ENCODE data around the gene MCU.

The MCU gene

DNA sequence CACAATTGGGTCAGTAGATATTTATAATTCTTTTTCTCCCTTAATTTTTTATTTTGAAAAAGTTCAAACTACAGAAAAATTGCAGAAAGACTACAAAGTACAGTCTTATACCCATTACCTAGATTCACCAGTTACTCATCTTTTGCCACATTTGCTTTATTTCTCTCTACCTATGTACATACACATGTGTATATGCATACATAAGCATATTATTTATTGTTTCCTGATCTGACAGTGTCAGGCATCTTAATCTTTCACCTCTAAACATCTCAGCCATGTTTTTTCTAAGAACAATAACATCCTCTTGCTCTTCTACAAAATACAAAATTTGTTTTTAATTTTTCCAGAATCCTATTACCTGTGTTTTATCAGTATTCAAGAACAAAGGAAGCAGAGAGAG, 133.2 kb downstream of the MCU start:
- peaks cover 12% of the 10 kb centered on the region for H3K36me3 Mint-ChIP-seq (ENCODE audit: low read depth)
- TF ChIP-seq, protein P1, sequence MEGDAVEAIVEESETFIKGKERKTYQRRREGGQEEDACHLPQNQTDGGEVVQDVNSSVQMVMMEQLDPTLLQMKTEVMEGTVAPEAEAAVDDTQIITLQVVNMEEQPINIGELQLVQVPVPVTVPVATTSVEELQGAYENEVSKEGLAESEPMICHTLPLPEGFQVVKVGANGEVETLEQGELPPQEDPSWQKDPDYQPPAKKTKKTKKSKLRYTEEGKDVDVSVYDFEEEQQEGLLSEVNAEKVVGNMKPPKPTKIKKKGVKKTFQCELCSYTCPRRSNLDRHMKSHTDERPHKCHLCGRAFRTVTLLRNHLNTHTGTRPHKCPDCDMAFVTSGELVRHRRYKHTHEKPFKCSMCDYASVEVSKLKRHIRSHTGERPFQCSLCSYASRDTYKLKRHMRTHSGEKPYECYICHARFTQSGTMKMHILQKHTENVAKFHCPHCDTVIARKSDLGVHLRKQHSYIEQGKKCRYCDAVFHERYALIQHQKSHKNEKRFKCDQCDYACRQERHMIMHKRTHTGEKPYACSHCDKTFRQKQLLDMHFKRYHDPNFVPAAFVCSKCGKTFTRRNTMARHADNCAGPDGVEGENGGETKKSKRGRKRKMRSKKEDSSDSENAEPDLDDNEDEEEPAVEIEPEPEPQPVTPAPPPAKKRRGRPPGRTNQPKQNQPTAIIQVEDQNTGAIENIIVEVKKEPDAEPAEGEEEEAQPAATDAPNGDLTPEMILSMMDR (IDR thresholded peaks at IDR 0.05; ENCODE audit: unreplicated experiment in 3 of 3) = no peak
- H3K27ac Mint-ChIP-seq = no peak overlapping the region
- no peaks in the 10 kb centered on the region for H3K27me3 Mint-ChIP-seq (ENCODE audit: low read depth)
- H3K4me1 Mint-ChIP-seq = peaks cover 30% of the 10 kb centered on the region
- no peak overlapping the region for H3K4me3 Mint-ChIP-seq
- peaks cover 7% of the 10 kb centered on the region for H3K9me3 Mint-ChIP-seq

DNA sequence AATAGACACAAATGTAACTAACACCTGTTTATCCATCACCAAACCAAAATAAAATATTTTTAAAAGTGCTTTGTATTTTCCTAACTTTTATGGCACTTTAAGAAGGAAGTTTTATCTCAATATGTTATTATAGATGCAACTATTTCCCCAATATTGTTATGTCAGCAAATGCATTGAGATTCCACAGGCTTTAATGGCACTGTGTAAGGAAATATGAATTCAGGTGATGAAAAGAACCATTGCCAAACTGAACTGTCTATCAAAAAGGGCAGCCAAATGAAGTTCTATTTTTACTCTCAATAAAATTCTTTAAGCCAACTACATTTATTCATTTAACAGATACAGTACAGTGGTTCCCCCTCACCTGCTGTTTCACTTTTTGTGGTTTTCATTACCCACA, 134.4 kb downstream of the MCU start:
- TF ChIP-seq, protein P1 (IDR thresholded peaks at IDR 0.05; ENCODE audit: unreplicated experiment in 3 of 3) = no peak
- Mint-ChIP-seq H3K27ac (no peak overlapping the region), H3K4me3 (no peak overlapping the region), H3K9me3 (peaks cover 7% of the 10 kb centered on the region), H3K27me3 (ENCODE audit: low read depth) (no peaks in the 10 kb centered on the region), H3K36me3 (ENCODE audit: low read depth) (peaks cover 12% of the 10 kb centered on the region), H3K4me1 (peaks cover 41% of the 10 kb centered on the region)

DNA sequence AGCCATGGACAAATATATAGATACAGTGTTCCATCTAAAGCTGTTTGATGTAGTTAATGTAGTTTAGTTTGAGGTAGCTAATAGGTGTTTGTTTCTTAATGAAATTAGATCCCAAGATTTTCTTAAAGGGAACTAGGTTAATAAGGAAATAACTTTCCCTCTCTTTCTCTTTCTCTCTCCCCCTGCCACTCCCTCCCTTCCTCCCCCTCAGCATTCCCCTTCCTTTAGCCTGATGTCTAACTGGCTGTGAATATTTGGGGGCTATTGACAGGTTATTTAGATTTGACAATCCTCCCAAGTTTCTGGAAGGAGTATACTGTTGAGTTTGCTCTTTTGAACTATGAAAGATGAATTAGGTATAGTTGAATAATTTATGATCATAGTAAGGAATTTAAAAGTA, 136.4 kb downstream of the MCU start:
- no peaks in the 10 kb centered on the region for H3K36me3 Mint-ChIP-seq (ENCODE audit: low read depth)
- peaks cover 2% of the 10 kb centered on the region for H3K9me3 Mint-ChIP-seq
- H3K4me3 Mint-ChIP-seq = no peak overlapping the region
- H3K27me3 Mint-ChIP-seq (ENCODE audit: low read depth) = no peaks in the 10 kb centered on the region
- H3K27ac Mint-ChIP-seq = peak overlapping the region in 2 of 3 experiments; percentile 13 to 70
- H3K4me1 Mint-ChIP-seq = peaks cover 57% of the 10 kb centered on the region
- TF ChIP-seq, protein P1 (IDR thresholded peaks at IDR 0.05; ENCODE audit: unreplicated experiment in 3 of 3) = no peak

DNA sequence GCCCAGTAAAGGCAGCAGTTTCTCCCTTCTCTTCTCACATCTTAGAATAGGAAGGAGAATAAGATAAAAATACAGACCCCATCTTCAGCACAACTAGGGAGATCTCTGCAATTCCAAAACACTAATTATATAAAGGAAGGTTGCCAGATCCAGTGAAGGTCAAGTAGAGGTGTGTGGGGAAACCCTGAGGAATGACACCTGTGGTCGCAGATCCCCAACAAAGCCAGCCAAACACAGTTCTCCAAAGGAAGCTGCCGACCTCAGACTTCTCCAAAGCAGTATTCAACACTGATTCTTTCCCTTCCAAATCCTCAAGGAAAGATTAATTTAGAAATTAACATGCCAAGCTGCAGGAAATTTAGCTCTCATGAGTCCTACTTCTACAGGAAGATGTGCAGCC, 138.7 kb downstream of the MCU start:
- Mint-ChIP-seq H3K4me1 (peaks cover 51% of the 10 kb centered on the region), H3K4me3 (no peak overlapping the region)

DNA sequence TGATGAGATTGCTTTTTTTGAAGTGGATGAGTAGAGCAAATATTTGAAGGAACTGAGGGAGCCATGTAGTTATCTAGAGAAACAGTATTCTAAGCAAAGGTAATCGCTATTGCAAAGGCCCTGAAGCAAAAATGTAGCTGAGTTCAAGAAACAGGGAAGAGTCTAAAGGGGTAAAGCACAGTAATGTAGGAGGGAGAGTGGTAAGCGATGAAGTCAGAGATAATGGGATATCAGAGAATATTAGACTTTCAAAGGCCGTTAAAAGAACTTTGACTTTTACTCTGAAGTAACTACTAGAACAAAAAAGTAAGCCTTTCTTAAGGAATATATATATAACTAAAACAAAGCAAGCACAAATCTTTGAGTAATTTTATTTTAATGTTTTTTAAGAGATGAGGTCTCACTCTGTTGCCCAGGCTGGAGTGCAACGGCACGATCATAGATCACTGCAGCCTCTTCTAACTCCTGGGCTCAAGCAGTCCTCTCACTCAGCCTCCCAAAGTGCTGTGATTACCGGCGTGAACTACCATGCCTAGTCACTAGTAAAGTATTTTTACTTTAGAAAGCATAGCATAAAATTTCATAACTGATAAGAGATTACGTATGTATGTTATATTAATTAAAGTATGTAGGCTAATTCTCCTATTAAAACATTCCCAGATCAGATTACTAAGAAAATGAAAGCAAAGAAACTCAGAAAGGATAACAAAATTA, 139.9 kb downstream of the MCU start:
- no peaks in the 10 kb centered on the region for H3K36me3 Mint-ChIP-seq (ENCODE audit: low read depth)
- H3K4me1 Mint-ChIP-seq = peaks cover 51% of the 10 kb centered on the region
- no peak overlapping the region for H3K4me3 Mint-ChIP-seq
- H3K9me3 Mint-ChIP-seq = no peaks in the 10 kb centered on the region
- TF ChIP-seq, protein P1 (IDR thresholded peaks at IDR 0.05; ENCODE audit: unreplicated experiment in 3 of 3) = no peak
- H3K27ac Mint-ChIP-seq = peak overlapping the region in 2 of 3 experiments; percentile 48 to 82
- H3K27me3 Mint-ChIP-seq (ENCODE audit: low read depth) = no peaks in the 10 kb centered on the region

More for the DNA sequence above, 138.7 kb downstream of the MCU start:
- Mint-ChIP-seq H3K9me3 (no peaks in the 10 kb centered on the region), H3K27me3 (ENCODE audit: low read depth) (no peaks in the 10 kb centered on the region), H3K27ac (peak overlapping the region in 2 of 3 experiments; percentile 15 to 60), H3K36me3 (ENCODE audit: low read depth) (no peaks in the 10 kb centered on the region)
- TF ChIP-seq, protein P1 (IDR thresholded peaks at IDR 0.05; ENCODE audit: unreplicated experiment in 3 of 3) = no peak

DNA sequence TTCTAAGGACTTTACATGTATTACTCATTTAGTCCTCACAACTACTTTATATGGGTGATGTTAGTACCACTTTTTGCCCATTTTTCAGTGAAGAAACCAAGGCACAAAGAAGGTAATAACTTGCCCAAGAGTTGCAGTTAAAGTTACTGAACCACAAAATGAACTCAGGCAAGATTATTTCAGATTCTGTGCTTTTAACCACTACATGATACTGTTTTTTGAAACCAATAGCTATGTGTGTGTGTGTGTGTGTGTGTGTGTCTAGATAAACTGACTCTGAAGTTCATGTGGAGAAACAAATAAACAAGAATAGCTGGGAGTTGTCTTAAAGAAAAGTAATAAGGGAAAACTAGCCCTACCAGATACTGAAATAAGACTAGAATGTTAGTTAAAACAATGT, 140.8 kb downstream of the MCU start:
- H3K4me1 Mint-ChIP-seq = peaks cover 51% of the 10 kb centered on the region
- H3K36me3 Mint-ChIP-seq (ENCODE audit: low read depth) = no peaks in the 10 kb centered on the region
- H3K9me3 Mint-ChIP-seq = no peaks in the 10 kb centered on the region
- TF ChIP-seq, protein P1 (IDR thresholded peaks at IDR 0.05; ENCODE audit: unreplicated experiment in 3 of 3) = no peak
- peak overlapping the region in 2 of 3 experiments; percentile 48 to 82 for H3K27ac Mint-ChIP-seq
- no peak overlapping the region for H3K4me3 Mint-ChIP-seq
- no peaks in the 10 kb centered on the region for H3K27me3 Mint-ChIP-seq (ENCODE audit: low read depth)

All from nephron (organoid).